NCI-H226 (cell line): ENCODE data around the gene NDOR1.

Source experiments
- DNase-seq: peaks from one replicate; pipeline ENCODE4 v3.0.0-alpha.2; 2015

NDOR1 gene

GRCh38 chr9:137183980-137184595, 21.4 kb upstream of the NDOR1 start:
- DNase-seq, result no peak

- DNase-seq, result no peak
Observed at GRCh38 chr9:137184881-137185660, 20.4 kb upstream of the NDOR1 start.

GRCh38 chr9:137185921-137186320, 19.6 kb upstream of the NDOR1 start:
- no peak for DNase-seq

GRCh38 chr9:137186385-137186784, 19.1 kb upstream of the NDOR1 start:
- DNase-seq, result no peak

DNA sequence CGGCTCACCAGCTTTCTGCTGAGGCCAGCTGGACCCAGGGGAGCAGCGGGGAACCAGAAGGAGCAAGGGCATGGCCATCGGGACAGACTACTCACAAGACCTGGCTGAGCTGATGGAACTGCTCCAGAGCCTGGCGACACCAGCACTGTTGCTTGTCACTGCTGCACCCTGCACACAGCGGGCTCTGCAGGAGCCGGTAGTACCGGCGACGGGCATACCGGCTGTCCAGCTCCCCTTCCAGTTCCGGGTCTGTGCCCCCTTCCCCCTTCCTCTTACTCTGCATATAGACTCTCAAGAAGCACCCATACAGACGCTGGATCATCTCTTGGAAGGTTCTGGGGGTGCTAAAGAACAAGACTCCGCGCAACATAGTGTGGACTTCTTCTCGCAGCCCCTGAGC, 18.1 kb upstream of the NDOR1 start:
- no peak for DNase-seq

GRCh38 chr9:137188086-137188489, 17.4 kb upstream of the NDOR1 start:
- DNase-seq, result no peak

DNA sequence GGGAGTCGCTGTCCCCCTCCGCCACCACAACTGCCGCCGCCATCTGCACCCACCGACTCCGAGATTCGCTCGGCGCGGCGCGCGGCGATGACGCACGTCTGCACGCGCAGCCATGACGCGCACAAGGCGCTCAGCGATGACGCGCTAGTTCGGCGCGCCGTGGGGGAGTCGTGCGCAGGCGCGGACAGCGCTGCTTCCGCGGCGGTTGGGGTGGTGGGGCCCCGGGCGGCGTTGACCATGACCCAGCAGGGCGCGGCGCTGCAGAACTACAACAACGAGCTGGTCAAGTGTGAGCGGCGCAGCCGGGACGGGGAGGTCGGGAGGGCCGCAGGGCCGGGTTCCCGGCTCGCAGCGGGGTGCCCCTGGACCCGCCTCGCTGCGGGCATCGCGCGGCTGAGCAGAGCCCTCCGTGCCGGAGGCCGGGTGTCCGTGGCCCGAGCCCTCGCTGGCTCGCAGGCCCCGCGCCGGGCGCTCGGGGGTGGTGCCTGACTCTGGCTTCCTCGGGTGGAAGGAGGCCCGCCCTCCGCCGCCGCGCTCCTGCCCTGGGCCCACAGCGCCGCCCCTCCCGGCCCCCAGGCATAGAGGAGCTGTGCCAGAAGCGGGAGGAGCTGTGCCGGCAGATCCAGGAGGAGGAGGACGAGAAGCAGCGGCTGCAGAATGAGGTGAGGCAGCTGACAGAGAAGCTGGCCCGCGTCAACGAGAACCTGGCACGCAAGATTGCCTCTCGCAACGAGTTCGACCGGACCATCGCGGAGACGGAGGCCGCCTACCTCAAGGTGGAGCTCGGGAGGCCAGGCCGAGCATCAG, 16.8 kb upstream of the NDOR1 start, which contains the start of the genes ANAPC2 and SSNA1:
Gene ANAPC2, minus strand, starts transcription at position 71 of the 807 bp plus-strand sequence. Its CDS starts 28 bp downstream, at position 43.
Gene SSNA1, plus strand, starts transcription at position 187 of the 807 bp plus-strand sequence. Its CDS starts 51 bp downstream, at position 238.
- DNase-seq, result peak; percentile 91

- DNase-seq, result no peak
Observed at GRCh38 chr9:137189297-137190295, 15.9 kb upstream of the NDOR1 start.

- no peak for DNase-seq
Observed at GRCh38 chr9:137190315-137190856, 15.1 kb upstream of the NDOR1 start.

DNA sequence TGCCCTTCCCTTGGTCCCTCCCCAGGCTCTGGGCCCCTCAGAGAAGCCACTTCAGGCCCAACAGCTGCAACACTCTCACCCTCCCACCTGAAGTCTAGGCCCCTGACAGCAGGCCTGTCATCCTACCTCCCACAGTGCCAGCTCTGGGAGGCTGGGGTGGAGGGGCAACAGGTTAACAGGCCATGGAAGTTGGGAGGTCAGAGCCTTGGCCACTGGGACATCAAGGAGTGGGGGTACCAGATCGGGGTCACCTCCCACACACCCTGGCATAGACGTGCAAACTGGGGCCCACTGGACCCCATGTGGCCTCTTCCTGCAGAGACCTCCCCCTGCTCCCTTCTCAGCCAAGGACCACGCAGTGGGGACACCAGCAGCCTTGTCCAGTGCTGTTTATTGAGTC, 14.3 kb upstream of the NDOR1 start:
- DNase-seq, result no peak

DNA sequence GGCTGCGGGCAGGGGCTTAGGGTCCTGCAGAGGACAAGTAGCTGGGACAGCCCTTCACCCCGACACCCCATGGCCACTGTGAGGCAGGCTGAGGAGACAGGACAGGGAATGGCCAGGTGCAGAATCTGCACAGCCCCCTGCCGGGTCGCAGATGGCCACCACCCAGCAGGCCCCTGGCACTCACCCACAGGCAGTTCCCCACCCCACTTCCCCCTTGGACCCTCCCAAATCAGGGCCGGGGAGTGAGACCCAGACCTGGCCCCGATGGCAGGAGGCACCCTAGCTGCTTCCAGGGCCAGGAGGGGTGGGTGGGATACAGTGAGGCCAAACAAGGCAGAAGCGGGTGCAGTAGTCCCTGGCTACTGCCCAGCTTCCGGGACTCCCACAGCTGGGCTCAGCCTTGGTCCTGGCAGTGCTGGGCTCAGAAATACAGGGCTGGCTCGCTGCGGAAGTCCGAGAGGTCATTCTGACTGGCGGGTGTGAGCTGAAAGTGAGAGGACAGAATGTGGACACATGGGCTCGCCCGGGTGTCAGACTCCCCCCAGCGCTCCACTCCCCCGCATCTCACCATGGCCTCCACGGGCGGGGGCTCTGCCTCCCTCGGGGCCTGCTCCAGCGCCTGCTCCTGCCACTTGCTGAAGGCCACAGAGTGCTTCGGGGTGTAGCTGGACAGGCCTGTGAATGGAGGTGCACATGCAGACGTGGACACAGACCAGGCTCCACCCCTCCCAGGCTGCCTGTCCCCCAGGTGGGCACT, 13.6 kb upstream of the NDOR1 start:
- no peak for DNase-seq

- no peak for DNase-seq
Observed at GRCh38 chr9:137192448-137192780, 13.1 kb upstream of the NDOR1 start.

GRCh38 chr9:137192859-137193258, 12.6 kb upstream of the NDOR1 start:
- DNase-seq, result no peak

DNA sequence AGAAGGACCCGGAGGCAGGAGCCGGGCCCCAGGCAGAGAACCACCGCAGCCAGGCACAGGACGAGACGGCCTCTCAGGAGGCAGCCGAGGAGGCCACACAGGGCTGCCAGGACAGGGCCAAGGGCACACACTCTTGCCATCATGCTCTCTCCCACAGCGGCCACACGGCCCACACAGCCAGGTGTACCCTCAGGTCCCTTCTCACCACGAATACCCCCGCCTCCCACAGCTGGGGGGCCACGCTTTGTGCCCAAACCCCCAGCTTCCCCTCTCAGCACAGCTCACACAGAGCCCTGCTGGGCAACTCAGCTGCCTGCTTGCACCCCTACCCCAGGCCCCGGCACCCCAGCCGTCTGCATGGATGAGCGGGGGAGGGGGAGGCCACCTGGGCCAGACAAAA, 11.7 kb upstream of the NDOR1 start:
- DNase-seq, result no peak

- no peak for DNase-seq
Observed at GRCh38 chr9:137194388-137194787, 11.1 kb upstream of the NDOR1 start.

DNA sequence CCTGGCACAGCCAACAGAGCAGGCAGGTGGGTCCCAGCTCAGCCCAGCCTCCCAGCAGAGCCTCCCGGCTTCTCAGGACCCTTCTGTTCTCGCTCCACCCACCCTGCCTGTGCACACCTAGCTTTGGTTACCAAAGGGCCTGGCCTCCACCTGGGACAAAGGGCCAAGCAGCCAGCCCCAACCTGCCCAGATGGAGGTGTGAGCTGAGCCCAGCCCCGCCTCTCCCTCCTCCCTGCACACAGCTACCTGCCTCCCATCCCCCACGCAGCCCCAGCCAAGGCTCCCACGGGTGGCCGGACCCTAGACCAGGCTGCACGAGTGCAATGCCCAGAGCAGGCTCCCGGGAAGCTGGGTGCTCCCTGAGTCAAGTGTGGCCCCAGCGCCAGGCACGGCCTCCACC, 10.6 kb upstream of the NDOR1 start:
- no peak for DNase-seq

DNA sequence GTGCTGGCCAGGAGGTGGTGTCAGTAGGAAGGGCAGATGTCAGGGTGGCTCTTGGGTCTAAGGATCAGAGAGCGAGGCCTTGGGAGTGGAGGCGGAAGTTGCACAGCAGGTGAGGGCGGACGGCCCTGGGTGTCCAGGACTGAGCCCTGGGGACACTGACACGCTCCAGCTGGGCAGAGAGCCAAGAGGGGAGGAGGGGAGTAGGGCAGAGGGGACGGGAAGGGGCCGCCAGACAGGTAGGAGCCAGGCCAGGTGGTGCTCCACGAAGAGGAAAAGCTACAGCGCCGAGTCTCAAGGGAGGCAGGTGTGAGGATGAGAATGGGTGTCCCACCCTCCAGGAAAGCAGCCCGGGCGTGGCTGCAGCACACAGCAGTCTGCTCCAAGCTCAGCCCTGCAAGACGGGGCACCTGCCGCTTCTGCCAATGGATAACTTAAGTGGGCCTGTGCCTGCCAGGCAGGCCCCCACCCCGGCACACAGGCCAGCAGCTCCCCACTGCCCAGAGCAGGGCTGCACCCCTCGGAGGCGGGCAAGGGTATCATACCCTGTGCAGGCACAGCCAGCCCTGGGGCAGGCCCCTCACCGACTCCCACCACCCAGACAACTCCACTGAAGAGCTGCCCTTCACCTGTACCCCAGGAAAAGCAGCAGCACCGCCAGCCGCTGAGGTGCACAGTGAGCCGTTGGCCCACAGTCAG, 9.8 kb upstream of the NDOR1 start:
- DNase-seq, result no peak

GRCh38 chr9:137198051-137198901, 7.2 kb upstream of the NDOR1 start:
- DNase-seq, result peak; percentile 67

DNA sequence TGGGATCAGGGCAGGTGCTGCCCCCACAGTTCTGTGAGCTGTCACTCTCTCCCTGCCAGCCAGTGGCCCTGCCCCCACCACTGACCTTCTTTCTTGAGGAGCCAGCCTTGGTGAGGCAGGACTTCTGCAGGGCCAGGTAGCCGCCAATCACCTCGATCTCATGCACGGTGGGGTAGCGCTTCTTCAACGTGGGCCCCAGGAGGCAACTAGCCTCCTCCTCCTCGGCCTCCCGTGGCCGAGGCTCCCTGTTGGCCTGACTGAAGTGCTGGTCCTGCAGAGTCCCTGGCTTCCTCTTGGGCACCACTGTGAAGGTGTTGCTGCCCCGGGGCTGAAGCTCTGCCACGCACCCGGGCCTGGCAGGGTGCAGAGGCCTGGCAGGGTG, 6.6 kb upstream of the NDOR1 start:
- no peak for DNase-seq
